ENCODE measurements around the gene SYNE3. TPM values are rescaled to one million over a fixed set of nuclear protein-coding genes. Genes with fewer than 3 reads are reported as not detected.

Gene SYNE3
- total and polyA plus RNA-seq, 10 of the 15 experiments (the other 5 are each of a cell fraction or from before 2014, with no cell fraction given) = 1.4 to 44.1 (median 13.4) TPM

- Histone ChIP-seq H3K4me3 (no peak overlapping the region), H3K4me1 (ENCODE audit: control insufficient read depth, insufficient read depth, low read length) (peaks cover 23% of the 10 kb centered on the region), H3K4me2 (ENCODE audit: control insufficient read depth, insufficient read depth) (no peak overlapping the region), H2AFZ (ENCODE audit: control insufficient read depth, low read depth, low read length) (no peak overlapping the region), H3K9me3 (replicated peaks; ENCODE audit: control insufficient read depth, insufficient read depth, low read length) (no peaks in the 10 kb centered on the region), H3K27ac (ENCODE audit: control insufficient read depth, insufficient read depth) (no peak overlapping the region), H3K36me3 (ENCODE audit: control insufficient read depth in 2 of 2, insufficient read depth in 2 of 2, low read length in 1 of 2) (no peaks in the 10 kb centered on the region), H3K79me2 (ENCODE audit: control insufficient read depth, insufficient read depth, low read length) (peaks cover 3% of the 10 kb centered on the region; the same call in 1 of the 2 replicates), H3K27me3 (replicated peaks in 1 of 2; ENCODE audit: control insufficient read depth in 2 of 2, insufficient read depth in 2 of 2, low read length in 1 of 2) (no peaks in the 10 kb centered on the region), H3K9ac (ENCODE audit: control insufficient read depth, insufficient read depth, low read length) (no peak overlapping the region), H4K20me1 (ENCODE audit: control insufficient read depth, insufficient read depth) (no peaks in the 10 kb centered on the region)
- DNase-seq (ENCODE audit: low read depth, low spot score) = no peak
- WGBS (ENCODE audit: insufficient coverage, insufficient replicate concordance, low lambda C conversion rate, missing lambda C conversion rate) = 71% methylated on average over 12 of the region's 12 CpGs
- in situ Hi-C loops (cut with MboI) = no loop called here
- ChIA-PET POLR2A (interaction anchor here (0.8 to 3.1 kb wide), 4 partner anchors 12 to 27 kb away, joined by 3 to 6 read pairs (median 4); no protein-coding TSS in a partner anchor), RAD21 (ENCODE audit: unreplicated experiment) (interaction anchor here (1.0 to 9.8 kb wide), 8 partner anchors 9 to 79 kb away, joined by 3 to 171 read pairs (median 5); no protein-coding TSS in a partner anchor), SMC1A (ENCODE audit: uncharacterized antibody, unreplicated experiment) (interaction anchor here (0.6 to 8.3 kb wide), 11 partner anchors 9 to 95 kb away, joined by 3 to 187 read pairs (median 6); no protein-coding TSS in a partner anchor), CTCF (interaction anchor here (0.6 to 18.0 kb wide), 11 partner anchors 8 to 96 kb away, joined by 3 to 525 read pairs (median 3); no protein-coding TSS in a partner anchor)
- BruUV-seq (replicated peaks) = no TSS peak
- intact Hi-C loops (cut with micrococcal nuclease; ENCODE audit: unreplicated experiment) = no loop called here
- ATAC-seq = no peak
- TF ChIP-seq MEF2B (IDR thresholded peaks at IDR 0.05; ENCODE audit: partially characterized antibody, poor library complexity, severe bottlenecking) (no peak), RELA (IDR thresholded peaks at IDR 0.05; ENCODE audit: borderline replicate concordance, partially characterized antibody) (no peak), MYB (IDR thresholded peaks at IDR 0.05; ENCODE audit: borderline replicate concordance, low read depth, low read length) (no peak), SREBF2 (IDR thresholded peaks at IDR 0.05; ENCODE audit: low read length) (no peak), PAX5 (IDR thresholded peaks at IDR 0.05; ENCODE audit: borderline replicate concordance, low read depth, low read length) (no peak), EZH2 (IDR thresholded peaks at IDR 0.05; ENCODE audit: borderline replicate concordance, control insufficient read depth, low read depth, low read length) (no peak), BHLHE40 (IDR thresholded peaks at IDR 0.05; ENCODE audit: borderline replicate concordance in 1 of 2, low read depth in 2 of 2, low read length in 1 of 2) (no peak), IKZF1 (conservative IDR thresholded peaks at IDR 0.05) (no peak), TARDBP (IDR thresholded peaks at IDR 0.05; ENCODE audit: borderline replicate concordance) (no peak), POU2F2 (IDR thresholded peaks at IDR 0.05; ENCODE audit: borderline replicate concordance, low read depth, low read length) (no peak), STAT3 (IDR thresholded peaks at IDR 0.05; ENCODE audit: low read depth, low read length) (no peak), BACH1 (IDR thresholded peaks at IDR 0.05; ENCODE audit: borderline replicate concordance) (no peak), EGR1 (IDR thresholded peaks at IDR 0.05; ENCODE audit: borderline replicate concordance in 1 of 2, low read depth in 2 of 2, low read length in 2 of 2) (no peak)
- TF ChIP-seq, protein P1, sequence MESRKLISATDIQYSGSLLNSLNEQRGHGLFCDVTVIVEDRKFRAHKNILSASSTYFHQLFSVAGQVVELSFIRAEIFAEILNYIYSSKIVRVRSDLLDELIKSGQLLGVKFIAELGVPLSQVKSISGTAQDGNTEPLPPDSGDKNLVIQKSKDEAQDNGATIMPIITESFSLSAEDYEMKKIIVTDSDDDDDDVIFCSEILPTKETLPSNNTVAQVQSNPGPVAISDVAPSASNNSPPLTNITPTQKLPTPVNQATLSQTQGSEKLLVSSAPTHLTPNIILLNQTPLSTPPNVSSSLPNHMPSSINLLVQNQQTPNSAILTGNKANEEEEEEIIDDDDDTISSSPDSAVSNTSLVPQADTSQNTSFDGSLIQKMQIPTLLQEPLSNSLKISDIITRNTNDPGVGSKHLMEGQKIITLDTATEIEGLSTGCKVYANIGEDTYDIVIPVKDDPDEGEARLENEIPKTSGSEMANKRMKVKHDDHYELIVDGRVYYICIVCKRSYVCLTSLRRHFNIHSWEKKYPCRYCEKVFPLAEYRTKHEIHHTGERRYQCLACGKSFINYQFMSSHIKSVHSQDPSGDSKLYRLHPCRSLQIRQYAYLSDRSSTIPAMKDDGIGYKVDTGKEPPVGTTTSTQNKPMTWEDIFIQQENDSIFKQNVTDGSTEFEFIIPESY (IDR thresholded peaks at IDR 0.05) = no peak
- TF ChIP-seq, protein P2, sequence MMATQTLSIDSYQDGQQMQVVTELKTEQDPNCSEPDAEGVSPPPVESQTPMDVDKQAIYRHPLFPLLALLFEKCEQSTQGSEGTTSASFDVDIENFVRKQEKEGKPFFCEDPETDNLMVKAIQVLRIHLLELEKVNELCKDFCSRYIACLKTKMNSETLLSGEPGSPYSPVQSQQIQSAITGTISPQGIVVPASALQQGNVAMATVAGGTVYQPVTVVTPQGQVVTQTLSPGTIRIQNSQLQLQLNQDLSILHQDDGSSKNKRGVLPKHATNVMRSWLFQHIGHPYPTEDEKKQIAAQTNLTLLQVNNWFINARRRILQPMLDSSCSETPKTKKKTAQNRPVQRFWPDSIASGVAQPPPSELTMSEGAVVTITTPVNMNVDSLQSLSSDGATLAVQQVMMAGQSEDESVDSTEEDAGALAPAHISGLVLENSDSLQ (IDR thresholded peaks at IDR 0.05) = no peak
- no peak for FAIRE-seq
These were observed 6.8 kb upstream of the SYNE3 start for GRCh38 chr14:95523051-95523814.

All from GM12878 (cell line).